HFFc6 (cell line): ENCODE measurements around the gene ACTR3C. TPM values are rescaled to one million over a fixed set of nuclear protein-coding genes. Genes with fewer than 3 reads are reported as not detected.
"Not testable (repeated sequence)": the region's sequence is repeated elsewhere in the genome, so short reads cannot be mapped to it uniquely, and the experiment has no call there.

Experiments used
- DNase-seq: peaks from one replicate; pipeline ENCODE4 v3.0.0-alpha.2; 2018
- H3K27ac Mint-ChIP-seq: 2 replicates; pipeline ENCODE4 v1.8.0; 2020; ENCODE audit warnings: mild to moderate bottlenecking, mixed read lengths
- H3K27me3 Mint-ChIP-seq: 2 replicates; pipeline ENCODE4 v1.8.0; 2021; ENCODE audit warnings: mild to moderate bottlenecking, moderate library complexity, mixed read lengths; ENCODE audit not compliant: insufficient read depth
- H3K36me3 Mint-ChIP-seq: 2 replicates; pipeline ENCODE4 v1.8.0; 2021; ENCODE audit warnings: low read depth, mixed read lengths
- H3K4me1 Mint-ChIP-seq: 2 replicates; pipeline ENCODE4 v1.8.0; 2020; ENCODE audit warnings: low read depth, mixed read lengths
- H3K4me3 Mint-ChIP-seq: 2 replicates; pipeline ENCODE4 v1.8.0; 2020; ENCODE audit warnings: mild to moderate bottlenecking, moderate library complexity, mixed read lengths
- H3K9me3 Mint-ChIP-seq: 2 replicates; pipeline ENCODE4 v1.8.0; 2020; ENCODE audit warnings: mild to moderate bottlenecking, mixed read lengths
- CTCF ChIP-seq: fragments of 200-600 bp; sonication (generic); IDR thresholded peaks from 2 replicates; pipeline ENCODE4 v1.5.0; 2021; ENCODE audit warnings: antibody characterized with exemption, mild to moderate bottlenecking
- total RNA-seq, 6 experiments: library from RNA; stranded (reverse); fragmentation: NEBNext Ultra II Directional; extraction: Animal tissue kit (Norgen Biotek cat#: 25700); gene quantifications; 2 replicates in 1 of 6; 3 replicates in 5 of 6; pipeline ENCODE4 v1.2.3, GENCODE V29; 2021

The ACTR3C gene
- total RNA-seq, 6 experiments from 2014 or later: not detected

GRCh38 chr7:150308575-150308974 lies 14.8 kb downstream of the ACTR3C start:
- no peaks in the 10 kb centered on the region; the same call in 1 of the 2 replicates for H3K36me3 Mint-ChIP-seq
- peaks cover 2% of the 10 kb centered on the region for H3K27me3 Mint-ChIP-seq
- H3K9me3 Mint-ChIP-seq: peaks cover 11% of the 10 kb centered on the region
- H3K4me1 Mint-ChIP-seq: peaks cover 10% of the 10 kb centered on the region; the same call in 1 of the 2 replicates
- H3K27ac Mint-ChIP-seq: no peak overlapping the region
- no peak for TF ChIP-seq CTCF
- DNase-seq: no peak
- peak overlapping the region; percentile 50; the same call in 1 of the 2 replicates for H3K4me3 Mint-ChIP-seq

GRCh38 chr7:150307904-150308303 lies 15.4 kb downstream of the ACTR3C start:
- TF ChIP-seq CTCF: no peak
- H3K36me3 Mint-ChIP-seq: no peaks in the 10 kb centered on the region; the same call in 1 of the 2 replicates
- peaks cover 11% of the 10 kb centered on the region for H3K9me3 Mint-ChIP-seq
- H3K27ac Mint-ChIP-seq: no peak overlapping the region
- H3K4me3 Mint-ChIP-seq: peak overlapping the region; percentile 50; the same call in 1 of the 2 replicates
- H3K4me1 Mint-ChIP-seq: peaks cover 10% of the 10 kb centered on the region; the same call in 1 of the 2 replicates
- DNase-seq: no peak
- H3K27me3 Mint-ChIP-seq: peaks cover 2% of the 10 kb centered on the region

GRCh38 chr7:150307129-150307528 lies 16.2 kb downstream of the ACTR3C start:
- DNase-seq: no peak
- H3K27ac Mint-ChIP-seq: no peak overlapping the region
- H3K4me1 Mint-ChIP-seq: peaks cover 10% of the 10 kb centered on the region; the same call in 1 of the 2 replicates
- peaks cover 11% of the 10 kb centered on the region for H3K9me3 Mint-ChIP-seq
- H3K36me3 Mint-ChIP-seq: no peaks in the 10 kb centered on the region; the same call in 1 of the 2 replicates
- peaks cover 2% of the 10 kb centered on the region for H3K27me3 Mint-ChIP-seq
- no peak for TF ChIP-seq CTCF
- H3K4me3 Mint-ChIP-seq: no peak overlapping the region

GRCh38 chr7:150306377-150306776 lies 17.0 kb downstream of the ACTR3C start:
- not testable (repeated sequence) for H3K4me1 Mint-ChIP-seq, H3K27ac Mint-ChIP-seq, H3K4me3 Mint-ChIP-seq, H3K27me3 Mint-ChIP-seq, DNase-seq, H3K36me3 Mint-ChIP-seq
- H3K9me3 Mint-ChIP-seq: peaks cover 11% of the 10 kb centered on the region

GRCh38 chr7:150305903-150306284 lies 17.5 kb downstream of the ACTR3C start:
- H3K4me3 Mint-ChIP-seq, DNase-seq, H3K4me1 Mint-ChIP-seq, H3K27ac Mint-ChIP-seq, H3K27me3 Mint-ChIP-seq, H3K36me3 Mint-ChIP-seq: not testable (repeated sequence)
- peaks cover 11% of the 10 kb centered on the region for H3K9me3 Mint-ChIP-seq

GRCh38 chr7:150305259-150305902 lies 18.0 kb downstream of the ACTR3C start:
- H3K36me3 Mint-ChIP-seq, H3K27ac Mint-ChIP-seq, DNase-seq, H3K4me1 Mint-ChIP-seq, H3K4me3 Mint-ChIP-seq, H3K27me3 Mint-ChIP-seq: not testable (repeated sequence)
- peaks cover 11% of the 10 kb centered on the region for H3K9me3 Mint-ChIP-seq

- not testable (repeated sequence) for DNase-seq, H3K4me1 Mint-ChIP-seq, H3K27ac Mint-ChIP-seq, H3K36me3 Mint-ChIP-seq, H3K27me3 Mint-ChIP-seq, H3K4me3 Mint-ChIP-seq
- peaks cover 11% of the 10 kb centered on the region for H3K9me3 Mint-ChIP-seq
Measured at GRCh38 chr7:150304499-150305258, 18.7 kb downstream of the ACTR3C start.

- H3K27me3 Mint-ChIP-seq, H3K36me3 Mint-ChIP-seq, H3K9me3 Mint-ChIP-seq, H3K27ac Mint-ChIP-seq, DNase-seq, H3K4me3 Mint-ChIP-seq, H3K4me1 Mint-ChIP-seq: not testable (repeated sequence)
Measured at GRCh38 chr7:150302908-150303310, 20.4 kb downstream of the ACTR3C start.

GRCh38 chr7:150297978-150298377 lies 25.4 kb downstream of the ACTR3C start:
- not testable (repeated sequence) for H3K9me3 Mint-ChIP-seq, H3K4me3 Mint-ChIP-seq, H3K27ac Mint-ChIP-seq, H3K27me3 Mint-ChIP-seq, DNase-seq, H3K4me1 Mint-ChIP-seq, H3K36me3 Mint-ChIP-seq

GRCh38 chr7:150296802-150297201 lies 26.5 kb downstream of the ACTR3C start:
- H3K27me3 Mint-ChIP-seq, H3K36me3 Mint-ChIP-seq, H3K4me1 Mint-ChIP-seq, H3K9me3 Mint-ChIP-seq, H3K27ac Mint-ChIP-seq, DNase-seq, H3K4me3 Mint-ChIP-seq: not testable (repeated sequence)

GRCh38 chr7:150295614-150296013 lies 27.7 kb downstream of the ACTR3C start:
- H3K36me3 Mint-ChIP-seq, H3K4me1 Mint-ChIP-seq, DNase-seq, H3K27me3 Mint-ChIP-seq, H3K9me3 Mint-ChIP-seq, H3K27ac Mint-ChIP-seq, H3K4me3 Mint-ChIP-seq: not testable (repeated sequence)
